WTC11 (cell line): ENCODE results near the gene PCTP.

Experiments used
- CREM ChIP-seq: sonication (generic); formaldehyde crosslinking; IDR thresholded peaks from 2 replicates; pipeline ENCODE4 v1.8.1; 2022; ENCODE audit warnings: mild to moderate bottlenecking, missing genetic modification reagents, moderate library complexity
- ESRRA ChIP-seq: sonication (generic); formaldehyde crosslinking; IDR thresholded peaks from 2 replicates; pipeline ENCODE4 v1.8.1; 2022; ENCODE audit warnings: mild to moderate bottlenecking, missing genetic modification reagents, borderline replicate concordance
- PRRX2 ChIP-seq: fragments of 250-450 bp; sonication (Bioruptor Pico); IDR thresholded peaks from 2 replicates; pipeline ENCODE4 v1.8.0; 2021; ENCODE audit warnings: mild to moderate bottlenecking
- TF ChIP-seq, protein P1 (sequence below): sonication (generic); formaldehyde crosslinking; IDR thresholded peaks from 2 replicates; pipeline ENCODE4 v1.8.1; 2022; ENCODE audit warnings: low read depth, missing genetic modification reagents, borderline replicate concordance

DNA sequence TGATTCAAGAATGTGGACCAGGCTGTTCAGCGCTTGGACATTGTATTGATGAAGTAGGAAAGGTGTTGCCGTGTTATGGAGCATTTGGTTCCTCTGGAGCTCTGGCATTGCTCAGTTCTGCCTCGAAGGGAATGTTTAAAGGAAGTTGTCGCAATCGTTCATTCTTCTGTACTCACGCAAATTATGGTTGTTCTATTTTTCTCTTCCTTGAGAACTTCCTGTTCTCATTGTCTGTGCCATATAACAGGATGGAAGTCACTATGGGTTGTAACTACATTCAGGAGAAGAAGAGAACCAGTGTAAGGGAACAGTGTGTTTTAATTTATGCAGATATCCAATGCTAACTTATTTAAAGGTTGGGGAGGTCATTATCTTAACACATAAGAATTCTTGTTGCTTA lies 13.0 kb downstream of the PCTP start:
- TF ChIP-seq CREM (CRISPR knock-in tag) (no peak), PRRX2 (no peak), ESRRA (CRISPR knock-in tag) (no peak)
- TF ChIP-seq, protein P1, sequence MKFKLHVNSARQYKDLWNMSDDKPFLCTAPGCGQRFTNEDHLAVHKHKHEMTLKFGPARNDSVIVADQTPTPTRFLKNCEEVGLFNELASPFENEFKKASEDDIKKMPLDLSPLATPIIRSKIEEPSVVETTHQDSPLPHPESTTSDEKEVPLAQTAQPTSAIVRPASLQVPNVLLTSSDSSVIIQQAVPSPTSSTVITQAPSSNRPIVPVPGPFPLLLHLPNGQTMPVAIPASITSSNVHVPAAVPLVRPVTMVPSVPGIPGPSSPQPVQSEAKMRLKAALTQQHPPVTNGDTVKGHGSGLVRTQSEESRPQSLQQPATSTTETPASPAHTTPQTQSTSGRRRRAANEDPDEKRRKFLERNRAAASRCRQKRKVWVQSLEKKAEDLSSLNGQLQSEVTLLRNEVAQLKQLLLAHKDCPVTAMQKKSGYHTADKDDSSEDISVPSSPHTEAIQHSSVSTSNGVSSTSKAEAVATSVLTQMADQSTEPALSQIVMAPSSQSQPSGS (CRISPR knock-in tag), result no peak
